Type B pancreatic cell (in vitro differentiated cells): ENCODE measurements around the gene KLK14. TPM values are rescaled to one million over a fixed set of nuclear protein-coding genes. Genes with fewer than 3 reads are reported as not detected.

Source experiments
- DNase-seq: peaks from one replicate; pipeline ENCODE4 v3.0.0; 2021; ENCODE audit warnings: mixed read lengths; ENCODE audit not compliant: unreplicated experiment; ENCODE audit errors: extremely low spot score
- H3K27ac Mint-ChIP-seq: 2 replicates; pipeline ENCODE4 v1.8.0; 2021; ENCODE audit warnings: mild to moderate bottlenecking, mixed read lengths
- H3K27me3 Mint-ChIP-seq: 2 replicates; pipeline ENCODE4 v1.8.0; 2021; ENCODE audit warnings: mixed read lengths
- H3K36me3 Mint-ChIP-seq: 2 replicates; pipeline ENCODE4 v1.8.0; 2021; ENCODE audit warnings: mixed read lengths
- H3K4me1 Mint-ChIP-seq: one replicate; pipeline ENCODE4 v1.8.0; 2021; ENCODE audit warnings: mixed read lengths; ENCODE audit not compliant: unreplicated experiment
- H3K4me3 Mint-ChIP-seq: 2 replicates; pipeline ENCODE4 v1.8.0; 2021; ENCODE audit warnings: mild to moderate bottlenecking, mixed read lengths
- H3K9me3 Mint-ChIP-seq: 2 replicates; pipeline ENCODE4 v1.8.0; 2021; ENCODE audit warnings: mixed read lengths
- total RNA-seq: library from RNA; stranded (reverse); gene quantifications from 2 replicates; pipeline ENCODE4 v1.2.1, GENCODE V29; 2021; ENCODE audit warnings: low replicate concordance
- TF ChIP-seq, protein P1 (sequence below): fragments of 200-600 bp; sonication (generic); conservative IDR thresholded peaks from 2 replicates; pipeline ENCODE4 v1.5.0; 2021; ENCODE audit warnings: antibody characterized with exemption, mild to moderate bottlenecking

Gene KLK14
- total RNA-seq, 1 donor from 2014 or later, result 0.43 TPM

DNA sequence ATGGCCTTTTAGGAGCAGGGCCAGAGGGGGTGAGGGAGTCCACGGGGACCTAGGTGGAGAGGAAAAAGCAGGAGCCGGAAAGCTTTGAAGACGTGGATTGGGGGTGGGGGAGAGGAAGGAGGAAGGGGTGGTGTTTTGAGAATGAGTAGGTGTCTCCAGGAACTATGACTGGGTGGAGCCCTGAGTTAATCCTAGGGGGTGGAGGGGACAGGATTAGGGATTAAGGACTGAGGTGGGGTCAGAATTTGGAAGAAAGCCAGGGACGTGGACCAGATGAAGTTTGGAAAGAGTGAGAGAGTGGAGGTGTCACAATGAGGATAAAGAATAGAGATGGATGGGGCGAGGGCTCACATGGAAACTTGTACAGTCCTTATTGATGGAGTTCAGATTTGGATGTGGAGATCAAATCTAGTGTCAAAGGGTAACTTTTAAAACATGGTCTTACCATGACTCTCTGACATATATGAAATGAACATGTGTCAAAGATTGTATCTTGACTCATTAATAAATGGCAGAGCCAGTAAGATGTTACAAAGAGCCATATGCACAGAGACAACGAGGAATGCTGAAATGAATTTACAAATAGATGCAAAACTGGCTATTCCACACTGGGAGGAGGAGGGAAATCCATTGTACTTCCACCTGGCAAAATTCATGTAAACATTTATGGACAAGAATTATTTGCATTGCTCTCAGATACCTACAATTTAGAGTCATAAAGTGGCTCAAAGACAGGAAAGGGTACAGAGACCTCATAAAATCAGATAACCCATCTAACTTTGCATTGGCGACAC, 16.1 kb downstream of the KLK14 start:
- no peaks in the 10 kb centered on the region for H3K4me1 Mint-ChIP-seq
- TF ChIP-seq, protein P1, sequence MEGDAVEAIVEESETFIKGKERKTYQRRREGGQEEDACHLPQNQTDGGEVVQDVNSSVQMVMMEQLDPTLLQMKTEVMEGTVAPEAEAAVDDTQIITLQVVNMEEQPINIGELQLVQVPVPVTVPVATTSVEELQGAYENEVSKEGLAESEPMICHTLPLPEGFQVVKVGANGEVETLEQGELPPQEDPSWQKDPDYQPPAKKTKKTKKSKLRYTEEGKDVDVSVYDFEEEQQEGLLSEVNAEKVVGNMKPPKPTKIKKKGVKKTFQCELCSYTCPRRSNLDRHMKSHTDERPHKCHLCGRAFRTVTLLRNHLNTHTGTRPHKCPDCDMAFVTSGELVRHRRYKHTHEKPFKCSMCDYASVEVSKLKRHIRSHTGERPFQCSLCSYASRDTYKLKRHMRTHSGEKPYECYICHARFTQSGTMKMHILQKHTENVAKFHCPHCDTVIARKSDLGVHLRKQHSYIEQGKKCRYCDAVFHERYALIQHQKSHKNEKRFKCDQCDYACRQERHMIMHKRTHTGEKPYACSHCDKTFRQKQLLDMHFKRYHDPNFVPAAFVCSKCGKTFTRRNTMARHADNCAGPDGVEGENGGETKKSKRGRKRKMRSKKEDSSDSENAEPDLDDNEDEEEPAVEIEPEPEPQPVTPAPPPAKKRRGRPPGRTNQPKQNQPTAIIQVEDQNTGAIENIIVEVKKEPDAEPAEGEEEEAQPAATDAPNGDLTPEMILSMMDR, result no peak
- no peak for DNase-seq
- H3K4me3 Mint-ChIP-seq, result peak overlapping the region; percentile 27
- H3K27ac Mint-ChIP-seq, result no peak overlapping the region
- H3K27me3 Mint-ChIP-seq, result peaks cover 25% of the 10 kb centered on the region
- peaks cover 10% of the 10 kb centered on the region for H3K9me3 Mint-ChIP-seq
- no peaks in the 10 kb centered on the region for H3K36me3 Mint-ChIP-seq

- Mint-ChIP-seq H3K4me1 (no peaks in the 10 kb centered on the region), H3K9me3 (peaks cover 17% of the 10 kb centered on the region), H3K36me3 (no peaks in the 10 kb centered on the region), H3K27ac (no peak overlapping the region), H3K4me3 (peak overlapping the region; percentile 86), H3K27me3 (peaks cover 33% of the 10 kb centered on the region)
- TF ChIP-seq, protein P1, result no peak
- no peak for DNase-seq
These were observed 17.3 kb downstream of the KLK14 start for GRCh38 chr19:51065221-51065960.

- peaks cover 33% of the 10 kb centered on the region for H3K27me3 Mint-ChIP-seq
These were observed 18.0 kb downstream of the KLK14 start, which contains the start of gene KLK13 for GRCh38 chr19:51064534-51065220. KLK13 (minus strand) TSS chr19:51065092; CDS start chr19:51065067, 25 bp downstream.

GRCh38 chr19:51063664-51064063, 19.0 kb downstream of the KLK14 start:
- DNase-seq, result no peak
- Mint-ChIP-seq H3K4me1 (no peaks in the 10 kb centered on the region), H3K36me3 (no peaks in the 10 kb centered on the region), H3K4me3 (peak overlapping the region; percentile 40), H3K9me3 (peaks cover 17% of the 10 kb centered on the region), H3K27ac (no peak overlapping the region), H3K27me3 (peaks cover 37% of the 10 kb centered on the region)
- TF ChIP-seq, protein P1, result no peak

More at GRCh38 chr19:51064534-51065220, 18.0 kb downstream of the KLK14 start, which contains the start of gene KLK13:
- Mint-ChIP-seq H3K9me3 (peaks cover 17% of the 10 kb centered on the region), H3K4me1 (no peaks in the 10 kb centered on the region), H3K27ac (no peak within 1 kb of the TSS), H3K36me3 (no peaks in the 10 kb centered on the region), H3K4me3 (peak within 1 kb of the TSS; percentile 86)
- TF ChIP-seq, protein P1, result no peak
- DNase-seq, result no peak

DNA sequence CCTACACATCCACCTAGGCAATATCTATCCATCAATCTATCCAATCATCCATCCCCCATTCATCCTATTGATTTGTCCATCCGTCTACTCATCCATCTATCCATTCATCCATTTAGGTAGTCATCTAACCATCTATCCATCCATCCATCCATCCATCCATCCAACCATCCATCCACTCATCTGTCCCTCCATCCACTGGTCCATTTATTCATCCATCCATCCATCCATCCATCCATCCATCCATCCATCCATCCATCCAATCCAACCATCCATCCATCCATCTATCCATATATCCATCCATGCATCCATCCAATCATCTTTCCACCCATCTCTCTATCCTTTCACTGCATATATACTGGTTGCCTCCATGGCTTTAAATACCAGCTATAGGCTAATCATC, 21.7 kb downstream of the KLK14 start:
- Mint-ChIP-seq H3K27me3 (peaks cover 35% of the 10 kb centered on the region), H3K27ac (no peak overlapping the region), H3K4me3 (no peak overlapping the region), H3K9me3 (peaks cover 8% of the 10 kb centered on the region), H3K4me1 (no peaks in the 10 kb centered on the region), H3K36me3 (no peaks in the 10 kb centered on the region)
- TF ChIP-seq, protein P1, result no peak
- no peak for DNase-seq
